Hematopoietic multipotent progenitor cell treated with erythropoietin and hydrocortisone succinate and interleukin-3 and kit ligand, for 4 days (in vitro differentiated cells): ENCODE measurements around the gene JMJD7.
A peak's percentile ranks its signal among the peaks of the same experiment; 100 is the strongest.

Source experiments
- DNase-seq: peaks from one replicate; pipeline ENCODE4 v3.0.0-alpha.2; 2015

Gene JMJD7

GRCh38 chr15:41847981-41848380 is 20.1 kb downstream of the JMJD7 start:
- no peak for DNase-seq

GRCh38 chr15:41848631-41849030 is 20.7 kb downstream of the JMJD7 start:
- no peak for DNase-seq

- no peak for DNase-seq
Observed at GRCh38 chr15:41849204-41849603, 21.3 kb downstream of the JMJD7 start.

- no peak for DNase-seq
Observed at GRCh38 chr15:41849861-41850260, 22.0 kb downstream of the JMJD7 start.

GRCh38 chr15:41850482-41851166 is 22.7 kb downstream of the JMJD7 start:
- no peak for DNase-seq

GRCh38 chr15:41851167-41851523 is 23.3 kb downstream of the JMJD7 start:
- no peak for DNase-seq

- no peak for DNase-seq
Observed at GRCh38 chr15:41851755-41852370, 24.0 kb downstream of the JMJD7 start.

GRCh38 chr15:41852736-41853590 is 25.1 kb downstream of the JMJD7 start:
- DNase-seq = no peak

- no peak for DNase-seq
Observed at GRCh38 chr15:41853831-41854230, 25.9 kb downstream of the JMJD7 start.

- DNase-seq = no peak
Observed at GRCh38 chr15:41854443-41854842, 26.6 kb downstream of the JMJD7 start.

- no peak for DNase-seq
Observed at GRCh38 chr15:41855261-41855961, 27.5 kb downstream of the JMJD7 start.

GRCh38 chr15:41856262-41856661 is 28.4 kb downstream of the JMJD7 start:
- DNase-seq = no peak

- no peak for DNase-seq
Observed at GRCh38 chr15:41856716-41857115, 28.8 kb downstream of the JMJD7 start.

- no peak for DNase-seq
Observed at GRCh38 chr15:41857316-41857715, 29.4 kb downstream of the JMJD7 start.

GRCh38 chr15:41858756-41859155 is 30.9 kb downstream of the JMJD7 start:
- DNase-seq = no peak

- peak; percentile 29 for DNase-seq
Observed at GRCh38 chr15:41860049-41860828, 32.3 kb downstream of the JMJD7 start.

GRCh38 chr15:41861736-41862356 is 34.0 kb downstream of the JMJD7 start:
- no peak for DNase-seq

- DNase-seq = no peak
Observed at GRCh38 chr15:41862515-41863116, 34.7 kb downstream of the JMJD7 start.

GRCh38 chr15:41865490-41866055 is 37.7 kb downstream of the JMJD7 start:
- DNase-seq = no peak

GRCh38 chr15:41866263-41866703 is 38.4 kb downstream of the JMJD7 start:
- DNase-seq = no peak
